Measurements from ENCODE around the gene COQ3. TPM values are rescaled to one million over a fixed set of nuclear protein-coding genes. Genes with fewer than 3 reads are reported as not detected.
A peak's percentile ranks its signal among the peaks of the same experiment; 100 is the strongest.

The COQ3 gene
- total and polyA plus RNA-seq, 2 donors = 4.8 to 10.8 TPM

GRCh38 chr6:99415446-99415845 is 21.5 kb upstream of the COQ3 start:
- H3K27ac ChIP-seq (ENCODE audit: low read depth) = no peak overlapping the region
- no peak for DNase-seq (ENCODE audit: extremely low spot score)
- peaks cover 2% of the 10 kb centered on the region for H3K4me1 ChIP-seq (ENCODE audit: insufficient read depth)
- peaks cover 6% of the 10 kb centered on the region for H3K36me3 ChIP-seq (ENCODE audit: insufficient read depth)
- H3K4me3 ChIP-seq (ENCODE audit: low read depth, low read length) = no peak overlapping the region

DNA sequence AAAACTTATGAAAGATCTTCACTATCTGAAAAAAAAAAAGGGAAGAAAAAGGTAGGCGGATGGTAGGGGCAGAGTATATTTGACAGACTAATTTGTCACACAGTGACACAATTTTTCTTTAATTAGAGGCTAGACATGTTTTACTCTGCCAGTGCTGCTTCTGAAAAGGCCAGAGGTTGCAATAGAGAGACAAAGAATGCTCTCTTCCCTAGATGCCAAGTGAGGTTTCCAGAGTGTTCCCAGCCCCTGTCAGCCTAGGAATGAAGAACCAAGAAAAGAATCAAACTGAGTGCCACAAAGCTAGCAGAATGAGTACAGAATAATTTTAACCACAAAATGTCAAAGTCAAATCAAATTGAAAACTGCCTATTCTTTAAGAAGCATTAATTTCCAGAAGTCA is 18.1 kb upstream of the COQ3 start:
- H3K4me3 ChIP-seq (ENCODE audit: low read depth, low read length) = no peak overlapping the region
- peaks cover 2% of the 10 kb centered on the region for H3K4me1 ChIP-seq (ENCODE audit: insufficient read depth)
- 96% methylated on average over 1 of the region's 1 CpG for WGBS
- no peak for DNase-seq (ENCODE audit: extremely low spot score)
- H3K27ac ChIP-seq (ENCODE audit: low read depth) = no peak overlapping the region
- H3K36me3 ChIP-seq (ENCODE audit: insufficient read depth) = peaks cover 9% of the 10 kb centered on the region

GRCh38 chr6:99409672-99410071 is 15.7 kb upstream of the COQ3 start:
- peaks cover 2% of the 10 kb centered on the region for H3K4me1 ChIP-seq (ENCODE audit: insufficient read depth)
- DNase-seq (ENCODE audit: extremely low spot score) = no peak
- H3K27ac ChIP-seq (ENCODE audit: low read depth) = no peak overlapping the region
- H3K36me3 ChIP-seq (ENCODE audit: insufficient read depth) = peaks cover 15% of the 10 kb centered on the region
- H3K4me3 ChIP-seq (ENCODE audit: low read depth, low read length) = no peak overlapping the region

- DNase-seq (ENCODE audit: extremely low spot score) = no peak
- Histone ChIP-seq H3K27ac (ENCODE audit: low read depth) (no peak overlapping the region), H3K4me1 (ENCODE audit: insufficient read depth) (no peaks in the 10 kb centered on the region), H3K36me3 (ENCODE audit: insufficient read depth) (peaks cover 14% of the 10 kb centered on the region), H3K4me3 (ENCODE audit: low read depth, low read length) (no peak overlapping the region)
- 84% methylated on average over 7 of the region's 7 CpGs for WGBS
These were observed 13.1 kb upstream of the COQ3 start for GRCh38 chr6:99407076-99407475.

- H3K4me3 ChIP-seq (ENCODE audit: low read depth, low read length) = no peak overlapping the region
- no peak overlapping the region for H3K27ac ChIP-seq (ENCODE audit: low read depth)
- DNase-seq (ENCODE audit: extremely low spot score) = no peak
- peaks cover 14% of the 10 kb centered on the region for H3K36me3 ChIP-seq (ENCODE audit: insufficient read depth)
- 93% methylated on average over 5 of the region's 5 CpGs for WGBS
- no peaks in the 10 kb centered on the region for H3K4me1 ChIP-seq (ENCODE audit: insufficient read depth)
These were observed 8.5 kb upstream of the COQ3 start for GRCh38 chr6:99402448-99402847.

DNA sequence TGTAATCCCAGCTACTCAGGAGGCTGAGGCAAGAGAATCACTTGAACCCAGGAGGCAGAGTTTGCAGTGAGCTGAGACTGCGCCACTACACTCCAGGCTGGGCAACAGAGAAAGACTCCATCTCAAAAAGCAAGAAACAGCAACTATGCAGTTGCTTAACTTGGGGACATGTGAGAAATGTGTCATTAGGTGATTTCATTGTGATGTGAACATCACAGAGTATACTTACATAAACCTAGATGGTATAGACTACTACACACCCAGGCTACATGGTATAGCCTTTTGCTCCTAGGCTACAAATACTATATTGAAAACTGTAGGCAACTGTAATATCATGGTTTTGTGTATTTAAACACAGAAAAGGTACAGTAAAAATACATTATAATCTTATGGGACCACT is 3.3 kb upstream of the COQ3 start:
- Histone ChIP-seq H3K36me3 (ENCODE audit: insufficient read depth) (peaks cover 9% of the 10 kb centered on the region), H3K4me1 (ENCODE audit: insufficient read depth) (no peaks in the 10 kb centered on the region), H3K4me3 (ENCODE audit: low read depth, low read length) (no peak overlapping the region), H3K27ac (ENCODE audit: low read depth) (no peak overlapping the region)
- no peak for DNase-seq (ENCODE audit: extremely low spot score)
- 57% methylated on average over 1 of the region's 1 CpG for WGBS

DNA sequence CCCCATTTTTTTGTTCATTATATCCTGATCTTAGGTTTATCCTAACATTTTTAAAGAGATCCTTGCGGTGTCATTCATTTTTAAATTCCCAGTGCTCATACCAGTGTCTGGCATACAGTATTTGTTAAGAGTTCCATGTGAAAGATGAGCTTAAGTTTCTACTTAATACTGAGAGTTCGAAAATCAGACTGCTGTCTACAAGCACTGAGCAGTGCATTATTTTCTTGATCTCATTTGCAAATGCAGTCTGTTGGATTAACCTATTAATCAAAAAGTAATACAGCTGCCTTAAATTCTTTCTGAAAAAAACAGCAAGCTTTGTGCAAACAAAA is 663 bp downstream of the COQ3 start:
- Histone ChIP-seq H3K4me3 (ENCODE audit: low read depth, low read length) (peak overlapping the region; percentile 60), H3K27ac (ENCODE audit: low read depth) (no peak overlapping the region), H3K4me1 (ENCODE audit: insufficient read depth) (no peaks in the 10 kb centered on the region), H3K36me3 (ENCODE audit: insufficient read depth) (peaks cover 3% of the 10 kb centered on the region)
- no peak for DNase-seq (ENCODE audit: extremely low spot score)
- WGBS = 23% methylated on average over 2 of the region's 2 CpGs

- no peak overlapping the region for H3K27ac ChIP-seq (ENCODE audit: low read depth)
- H3K36me3 ChIP-seq (ENCODE audit: insufficient read depth) = no peaks in the 10 kb centered on the region
- no peaks in the 10 kb centered on the region for H3K4me1 ChIP-seq (ENCODE audit: insufficient read depth)
- 95% methylated on average over 3 of the region's 3 CpGs for WGBS
- no peak overlapping the region for H3K4me3 ChIP-seq (ENCODE audit: low read depth, low read length)
- DNase-seq (ENCODE audit: extremely low spot score) = no peak
These were observed 3.1 kb downstream of the COQ3 start for GRCh38 chr6:99390896-99391295.

DNA sequence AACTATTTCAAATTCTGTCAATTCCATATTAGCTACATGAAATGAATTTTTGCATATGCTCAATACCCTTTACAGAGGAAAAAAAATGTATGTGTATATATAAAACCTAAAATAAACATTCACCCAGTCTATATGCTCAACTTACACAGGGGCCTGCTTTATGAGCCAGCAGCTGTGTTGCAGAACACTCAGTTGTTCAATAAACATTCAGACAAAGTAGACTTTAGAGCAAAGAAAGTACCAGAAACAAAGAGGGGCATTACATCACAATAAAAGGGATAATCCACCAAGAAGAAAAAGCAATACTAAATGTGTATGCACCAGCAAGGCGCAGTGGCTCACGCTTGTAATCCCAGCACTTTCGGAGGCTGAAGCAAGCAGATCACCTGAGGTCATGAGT is 9.5 kb downstream of the COQ3 start:
- Histone ChIP-seq H3K4me1 (ENCODE audit: insufficient read depth) (no peaks in the 10 kb centered on the region), H3K27ac (ENCODE audit: low read depth) (no peak overlapping the region), H3K36me3 (ENCODE audit: insufficient read depth) (no peaks in the 10 kb centered on the region), H3K4me3 (ENCODE audit: low read depth, low read length) (no peak overlapping the region)
- no peak for DNase-seq (ENCODE audit: extremely low spot score)
- 82% methylated on average over 3 of the region's 3 CpGs for WGBS

DNA sequence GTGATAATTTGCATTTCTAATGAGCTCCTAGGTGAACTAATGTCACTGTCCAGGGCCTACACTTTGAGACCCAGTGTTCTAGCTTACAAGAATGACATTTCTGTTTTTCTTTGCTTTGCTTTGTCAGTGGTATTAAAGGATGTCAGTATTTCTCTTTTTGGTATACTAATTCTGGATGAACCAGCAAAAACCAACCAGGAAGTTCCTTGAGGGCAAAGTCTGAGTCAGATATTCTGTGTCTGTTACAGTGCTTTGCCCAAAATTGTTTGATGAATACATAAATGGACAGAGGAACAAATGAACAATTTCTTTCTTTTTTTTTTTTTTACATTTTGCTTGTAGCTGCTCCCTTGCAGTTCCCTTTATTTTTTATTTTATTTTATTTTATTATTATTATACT is 15.4 kb downstream of the COQ3 start:
- H3K27ac ChIP-seq (ENCODE audit: low read depth) = no peak overlapping the region
- no peak for DNase-seq (ENCODE audit: extremely low spot score)
- no peak overlapping the region for H3K4me3 ChIP-seq (ENCODE audit: low read depth, low read length)
- H3K4me1 ChIP-seq (ENCODE audit: insufficient read depth) = no peaks in the 10 kb centered on the region
- no peaks in the 10 kb centered on the region for H3K36me3 ChIP-seq (ENCODE audit: insufficient read depth)

DNA sequence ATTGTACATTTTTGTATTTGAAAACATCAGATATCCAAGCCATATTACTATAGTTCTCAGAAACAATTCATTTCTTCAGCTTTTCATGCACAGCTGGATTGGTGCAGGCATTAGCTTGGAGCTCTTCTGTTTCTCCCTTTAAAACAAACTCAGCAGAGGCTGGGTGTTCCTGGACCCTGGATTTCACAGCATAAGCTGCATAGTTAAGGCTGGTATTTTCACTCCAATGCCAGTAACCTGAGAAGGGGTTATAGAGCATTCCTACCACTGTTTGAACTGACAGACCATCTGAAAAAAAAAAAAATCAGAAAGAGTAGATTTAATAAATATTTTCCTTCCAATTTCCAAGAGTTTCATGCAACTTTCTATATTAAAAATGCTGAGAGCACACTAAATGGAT is 24.5 kb downstream of the COQ3 start:
- no peaks in the 10 kb centered on the region for H3K4me1 ChIP-seq (ENCODE audit: insufficient read depth)
- no peak overlapping the region for H3K4me3 ChIP-seq (ENCODE audit: low read depth, low read length)
- no peak for DNase-seq (ENCODE audit: extremely low spot score)

DNA sequence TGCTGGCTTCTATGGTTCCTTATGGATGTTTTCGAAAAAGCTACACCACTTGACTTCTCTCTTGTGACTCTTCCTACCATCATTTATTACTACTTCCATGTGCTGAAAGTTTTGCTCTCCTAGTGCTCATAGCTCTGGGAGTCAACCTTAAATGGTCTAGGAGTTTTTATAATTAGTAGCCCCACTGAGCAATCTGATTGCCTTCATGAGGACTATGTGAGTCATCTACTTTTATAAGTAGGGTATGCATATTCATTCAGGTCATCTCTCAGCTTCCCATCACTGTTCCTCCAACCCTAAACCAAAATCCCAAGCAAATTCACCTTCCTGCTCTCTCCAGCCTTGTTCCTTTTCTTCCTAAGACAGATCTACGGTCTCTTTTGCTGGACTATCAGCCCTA is 27.1 kb downstream of the COQ3 start:
- 96% methylated on average over 2 of the region's 2 CpGs for WGBS
- no peak for DNase-seq (ENCODE audit: extremely low spot score)
- H3K4me1 ChIP-seq (ENCODE audit: insufficient read depth) = no peaks in the 10 kb centered on the region
- H3K36me3 ChIP-seq (ENCODE audit: insufficient read depth) = no peaks in the 10 kb centered on the region
- no peak overlapping the region for H3K27ac ChIP-seq (ENCODE audit: low read depth)
- H3K4me3 ChIP-seq (ENCODE audit: low read depth, low read length) = no peak overlapping the region

More for the DNA sequence above, 24.5 kb downstream of the COQ3 start:
- H3K27ac ChIP-seq (ENCODE audit: low read depth) = no peak overlapping the region
- no peaks in the 10 kb centered on the region for H3K36me3 ChIP-seq (ENCODE audit: insufficient read depth)

DNA sequence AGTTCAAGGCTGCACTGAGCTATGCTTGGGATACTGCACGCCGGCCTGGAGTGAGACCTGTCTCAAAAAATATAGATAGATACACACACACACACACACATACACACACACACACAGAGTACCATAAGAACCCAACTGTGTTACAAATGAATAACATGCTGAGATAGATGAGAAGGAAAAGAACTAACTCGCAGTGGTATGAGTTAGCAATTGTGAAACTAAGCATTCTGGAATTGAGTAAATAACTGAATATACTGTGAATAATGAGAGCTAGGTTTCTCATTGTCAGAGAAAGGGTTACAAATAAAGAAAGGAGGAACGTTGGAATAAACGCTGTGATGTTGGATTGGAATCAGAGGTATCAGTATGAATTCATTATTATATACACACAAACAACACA is 30.0 kb downstream of the COQ3 start:
- Histone ChIP-seq H3K27ac (ENCODE audit: low read depth) (no peak overlapping the region), H3K4me3 (ENCODE audit: low read depth, low read length) (no peak overlapping the region), H3K36me3 (ENCODE audit: insufficient read depth) (no peaks in the 10 kb centered on the region), H3K4me1 (ENCODE audit: insufficient read depth) (no peaks in the 10 kb centered on the region)
- 85% methylated on average over 5 of the region's 5 CpGs for WGBS
- DNase-seq (ENCODE audit: extremely low spot score) = no peak

DNA sequence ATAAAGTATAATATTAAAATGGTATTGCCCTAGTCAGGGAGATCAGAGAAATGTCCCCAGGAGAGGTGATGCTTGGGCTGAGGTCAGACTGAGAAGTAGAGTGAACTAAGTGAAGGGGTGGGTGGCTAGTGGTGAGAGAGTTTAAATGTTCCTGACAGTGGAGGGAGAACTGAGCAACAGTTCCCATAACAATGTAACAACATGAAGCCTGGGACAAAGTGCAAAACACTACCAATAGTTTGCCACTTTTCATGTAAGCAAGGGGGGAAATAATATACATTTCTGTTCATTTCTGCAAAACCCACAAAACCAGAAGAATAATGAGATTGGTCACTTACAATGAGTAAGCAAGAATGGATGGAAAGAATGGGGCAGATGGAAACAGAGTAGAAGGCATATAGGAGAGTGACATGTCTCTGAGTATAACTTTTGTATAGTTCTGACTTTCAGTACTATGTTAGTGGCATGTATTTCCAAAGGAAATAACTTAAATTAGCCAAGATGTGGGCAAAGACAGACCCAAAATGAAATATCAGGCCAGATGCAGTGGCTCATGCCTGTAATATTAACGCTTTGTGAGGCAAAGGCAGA is 31.2 kb downstream of the COQ3 start:
- no peaks in the 10 kb centered on the region for H3K36me3 ChIP-seq (ENCODE audit: insufficient read depth)
- H3K27ac ChIP-seq (ENCODE audit: low read depth) = no peak overlapping the region
- H3K4me1 ChIP-seq (ENCODE audit: insufficient read depth) = no peaks in the 10 kb centered on the region
- 95% methylated on average over 1 of the region's 1 CpG for WGBS
- H3K4me3 ChIP-seq (ENCODE audit: low read depth, low read length) = no peak overlapping the region
- DNase-seq (ENCODE audit: extremely low spot score) = no peak

- Histone ChIP-seq H3K4me3 (ENCODE audit: low read depth, low read length) (no peak overlapping the region), H3K36me3 (ENCODE audit: insufficient read depth) (no peaks in the 10 kb centered on the region), H3K4me1 (ENCODE audit: insufficient read depth) (no peaks in the 10 kb centered on the region), H3K27ac (ENCODE audit: low read depth) (no peak overlapping the region)
- no peak for DNase-seq (ENCODE audit: extremely low spot score)
- WGBS = 41% methylated on average over 1 of the region's 1 CpG
These were observed 34.2 kb downstream of the COQ3 start for GRCh38 chr6:99359800-99360199.

Data from urinary bladder (tissue), 4 donors.